Measurements from ENCODE around the gene CDH1.
"Not testable (repeated sequence)": the region's sequence is repeated elsewhere in the genome, so short reads cannot be mapped to it uniquely, and the experiment has no call there.

Gene CDH1

GRCh38 chr16:68802190-68802589 lies 65.1 kb downstream of the CDH1 start:
- H3K27ac Mint-ChIP-seq, result no peak overlapping the region
- no peaks in the 10 kb centered on the region for H3K9me3 Mint-ChIP-seq

GRCh38 chr16:68806422-68806821 lies 69.3 kb downstream of the CDH1 start:
- ATAC-seq (replicated peaks), result no peak
- Mint-ChIP-seq H3K27ac (no peak overlapping the region), H3K27me3 (peaks cover 29 to 33% of the 10 kb centered on the region in 2 donors), H3K36me3 (no peaks in the 10 kb centered on the region), H3K4me3 (no peak overlapping the region), H3K4me1 (no peaks in the 10 kb centered on the region), H3K9me3 (no peaks in the 10 kb centered on the region)
- DNase-seq, result no peak

More at GRCh38 chr16:68802190-68802589, 65.1 kb downstream of the CDH1 start:
- Mint-ChIP-seq H3K36me3 (no peaks in the 10 kb centered on the region), H3K4me1 (no peaks in the 10 kb centered on the region), H3K4me3 (no peak overlapping the region), H3K27me3 (peaks cover 10 to 20% of the 10 kb centered on the region in 2 donors)
- ATAC-seq (replicated peaks), result no peak
- no peak for DNase-seq

- H3K4me3 Mint-ChIP-seq, result no peak overlapping the region
Observed at GRCh38 chr16:68806981-68807380, 69.9 kb downstream of the CDH1 start.

GRCh38 chr16:68814516-68814915 lies 77.4 kb downstream of the CDH1 start:
- Mint-ChIP-seq H3K4me1 (no peaks in the 10 kb centered on the region), H3K27ac (no peak overlapping the region), H3K4me3 (no peak overlapping the region), H3K9me3 (no peaks in the 10 kb centered on the region), H3K36me3 (no peaks in the 10 kb centered on the region), H3K27me3 (peaks cover 11% of the 10 kb centered on the region in 2 donors)
- no peak for ATAC-seq (replicated peaks)
- no peak for DNase-seq

More at GRCh38 chr16:68806981-68807380, 69.9 kb downstream of the CDH1 start:
- no peaks in the 10 kb centered on the region for H3K4me1 Mint-ChIP-seq
- no peaks in the 10 kb centered on the region for H3K36me3 Mint-ChIP-seq
- ATAC-seq (replicated peaks) (no peak), DNase-seq (no peak)
- no peaks in the 10 kb centered on the region for H3K9me3 Mint-ChIP-seq
- peaks cover 33% of the 10 kb centered on the region in 2 donors for H3K27me3 Mint-ChIP-seq
- H3K27ac Mint-ChIP-seq, result no peak overlapping the region

- peaks cover 4 to 23% of the 10 kb centered on the region in 2 donors for H3K27me3 Mint-ChIP-seq
- no peaks in the 10 kb centered on the region for H3K36me3 Mint-ChIP-seq
- ATAC-seq (replicated peaks) (no peak), DNase-seq (no peak)
- H3K27ac Mint-ChIP-seq, result no peak overlapping the region
- no peak overlapping the region for H3K4me3 Mint-ChIP-seq
- H3K4me1 Mint-ChIP-seq, result no peaks in the 10 kb centered on the region
- H3K9me3 Mint-ChIP-seq, result no peaks in the 10 kb centered on the region
Observed at GRCh38 chr16:68823401-68824135, 86.5 kb downstream of the CDH1 start.

GRCh38 chr16:68825427-68825826 lies 88.3 kb downstream of the CDH1 start:
- no peak for DNase-seq
- Mint-ChIP-seq H3K9me3 (no peaks in the 10 kb centered on the region), H3K4me3 (no peak overlapping the region), H3K36me3 (no peaks in the 10 kb centered on the region), H3K27ac (no peak overlapping the region), H3K4me1 (no peaks in the 10 kb centered on the region), H3K27me3 (peaks cover 6 to 23% of the 10 kb centered on the region in 2 donors)
- no peak for ATAC-seq (replicated peaks)

GRCh38 chr16:68826652-68827051 lies 89.6 kb downstream of the CDH1 start:
- Mint-ChIP-seq H3K36me3 (no peaks in the 10 kb centered on the region), H3K4me1 (no peaks in the 10 kb centered on the region), H3K27ac (no peak overlapping the region), H3K27me3 (peaks cover 9 to 23% of the 10 kb centered on the region in 2 donors), H3K4me3 (no peak overlapping the region), H3K9me3 (no peaks in the 10 kb centered on the region)
- ATAC-seq (replicated peaks) (no peak), DNase-seq (no peak)

- H3K9me3 Mint-ChIP-seq, result no peaks in the 10 kb centered on the region
- H3K4me3 Mint-ChIP-seq, result no peak overlapping the region
- no peak for ATAC-seq (replicated peaks)
- H3K27me3 Mint-ChIP-seq, result peaks cover 14 to 16% of the 10 kb centered on the region in 2 donors
- DNase-seq, result no peak
- H3K4me1 Mint-ChIP-seq, result no peaks in the 10 kb centered on the region
- H3K27ac Mint-ChIP-seq, result no peak overlapping the region
- no peaks in the 10 kb centered on the region for H3K36me3 Mint-ChIP-seq
Observed at GRCh38 chr16:68833251-68833650, 96.2 kb downstream of the CDH1 start.

- ATAC-seq (replicated peaks), result no peak
- Mint-ChIP-seq H3K4me1 (no peaks in the 10 kb centered on the region), H3K36me3 (no peaks in the 10 kb centered on the region), H3K27ac (no peak overlapping the region), H3K9me3 (no peaks in the 10 kb centered on the region), H3K27me3 (peaks cover 13 to 16% of the 10 kb centered on the region in 2 donors), H3K4me3 (no peak overlapping the region)
- no peak for DNase-seq
Observed at GRCh38 chr16:68834550-68834949, 97.5 kb downstream of the CDH1 start.

- peaks cover 11 to 13% of the 10 kb centered on the region in 2 donors for H3K27me3 Mint-ChIP-seq
- no peaks in the 10 kb centered on the region for H3K4me1 Mint-ChIP-seq
- H3K9me3 Mint-ChIP-seq, result no peaks in the 10 kb centered on the region
- H3K4me3 Mint-ChIP-seq, result no peak overlapping the region
- no peak overlapping the region for H3K27ac Mint-ChIP-seq
- DNase-seq (no peak), ATAC-seq (replicated peaks) (no peak)
- no peaks in the 10 kb centered on the region for H3K36me3 Mint-ChIP-seq
Observed at GRCh38 chr16:68835970-68836369, 98.9 kb downstream of the CDH1 start.

GRCh38 chr16:68839831-68840230 lies 102.7 kb downstream of the CDH1 start:
- DNase-seq, result no peak
- Mint-ChIP-seq H3K27ac (no peak overlapping the region), H3K4me3 (no peak overlapping the region), H3K4me1 (peaks cover 10 to 14% of the 10 kb centered on the region in 2 donors), H3K36me3 (no peaks in the 10 kb centered on the region), H3K27me3 (peaks cover 4 to 8% of the 10 kb centered on the region in 2 donors), H3K9me3 (no peaks in the 10 kb centered on the region)
- no peak for ATAC-seq (replicated peaks)

GRCh38 chr16:68842964-68843481 lies 105.9 kb downstream of the CDH1 start:
- ATAC-seq (replicated peaks); H3K27me3 Mint-ChIP-seq; H3K9me3 Mint-ChIP-seq; H3K36me3 Mint-ChIP-seq; DNase-seq: not testable (repeated sequence)
- Mint-ChIP-seq H3K27ac (peak overlapping the region; percentile 99), H3K4me3 (peak overlapping the region; percentile 90 to 97), H3K4me1 (peaks cover 16 to 25% of the 10 kb centered on the region in 2 donors)

- H3K4me3 Mint-ChIP-seq, result peak within 1 kb of the TSS; percentile 90 to 97
- no peaks in the 10 kb centered on the region for H3K27me3 Mint-ChIP-seq
- peaks cover 16 to 25% of the 10 kb centered on the region in 2 donors for H3K4me1 Mint-ChIP-seq
- H3K36me3 Mint-ChIP-seq, result peaks cover 2 to 4% of the 10 kb centered on the region in 2 donors
- ATAC-seq (replicated peaks) (peak; percentile 94 to 96), DNase-seq (peak; percentile 89)
- H3K27ac Mint-ChIP-seq, result peak within 1 kb of the TSS; percentile 99
- H3K9me3 Mint-ChIP-seq, result no peaks in the 10 kb centered on the region
Observed at GRCh38 chr16:68843482-68844210, 106.6 kb downstream of the CDH1 start, which contains the start of gene TANGO6. Gene TANGO6 (plus strand): TSS chr16:68843531. CDS start chr16:68843618, 87 bp downstream.

GRCh38 chr16:68844211-68844564 lies 107.1 kb downstream of the CDH1 start:
- no peak for DNase-seq
- no peaks in the 10 kb centered on the region for H3K9me3 Mint-ChIP-seq
- peaks cover 2 to 4% of the 10 kb centered on the region in 2 donors for H3K36me3 Mint-ChIP-seq
- peak overlapping the region; percentile 90 to 97 for H3K4me3 Mint-ChIP-seq
- H3K27me3 Mint-ChIP-seq, result no peaks in the 10 kb centered on the region
- H3K27ac Mint-ChIP-seq, result peak overlapping the region; percentile 99
- H3K4me1 Mint-ChIP-seq, result peaks cover 16 to 25% of the 10 kb centered on the region in 2 donors
- peak in 1 of 2 donors; percentile 5 for ATAC-seq (replicated peaks)

Measured in stimulated activated naive B cell treated with anti-CD40 and anti-IgM and Interleukin-4, amounts not matched to agents 10 μg/mL and 1 μg/mL and 100 μg/mL, for 72 hours (primary cell).